Liver (tissue), 9 donors: ENCODE results near the gene NOP9. TPM values are rescaled to one million over a fixed set of nuclear protein-coding genes. Genes with fewer than 3 reads are reported as not detected.

ENCODE experiments used
- DNase-seq: peaks from one replicate; pipeline ENCODE4 v3.0.0-alpha.2; 2017; ENCODE audit warnings: low spot score
- H3K27ac ChIP-seq, 2 donors: one replicate each; pipeline ENCODE4 v1.7.0; 2013; ENCODE audit warnings: inconsistent platforms in 2 of 2, low read length in 2 of 2, control low read depth in 1 of 2, low read depth in 1 of 2, mild to moderate bottlenecking in 1 of 2
- H3K27me3 ChIP-seq, 4 donors: one replicate each; pipeline versions ENCODE4 v1.6.1 to v1.7.0; 2013; ENCODE audit warnings: low read length in 3 of 4, inconsistent platforms in 1 of 4, mild to moderate bottlenecking in 1 of 4, moderate library complexity in 1 of 4; ENCODE audit not compliant: control insufficient read depth in 4 of 4, insufficient read depth in 4 of 4
- H3K36me3 ChIP-seq, 4 donors: one replicate each; pipeline versions ENCODE4 v1.6.1 to v1.7.0; 2013; ENCODE audit warnings: low read length in 3 of 4, mild to moderate bottlenecking in 3 of 4, low read depth in 1 of 4, moderate library complexity in 1 of 4; ENCODE audit not compliant: control insufficient read depth in 4 of 4, insufficient read depth in 3 of 4
- H3K4me1 ChIP-seq, 4 donors: one replicate each; pipeline versions ENCODE4 v1.6.1 to v1.7.0; 2013; ENCODE audit warnings: low read length in 3 of 4, mild to moderate bottlenecking in 3 of 4, moderate library complexity in 1 of 4; ENCODE audit not compliant: control insufficient read depth in 4 of 4, insufficient read depth in 4 of 4
- H3K4me3 ChIP-seq, 3 donors: one replicate each; pipeline versions ENCODE4 v1.6.1 to v1.7.0; 2013; ENCODE audit warnings: low read length in 3 of 3, control low read depth in 1 of 3, low read depth in 1 of 3, mild to moderate bottlenecking in 1 of 3
- H3K9ac ChIP-seq, 2 donors: one replicate each; pipeline ENCODE4 v1.7.0; 2013; ENCODE audit warnings: low read length in 2 of 2, mild to moderate bottlenecking in 2 of 2, moderate library complexity in 2 of 2, control low read depth in 1 of 2, low read depth in 1 of 2
- H3K9me3 ChIP-seq, 4 donors: one replicate each; pipeline versions ENCODE4 v1.6.1 to v1.7.0; 2013; ENCODE audit warnings: low read length in 3 of 4; ENCODE audit not compliant: control insufficient read depth in 4 of 4
- EGR1 ChIP-seq, 2 donors: IDR thresholded peaks; 2 replicates each; pipeline ENCODE4 v1.6.1; 2016 to 2018; ENCODE audit warnings: antibody characterized with exemption in 2 of 2, low read depth in 2 of 2
- FOXA2 ChIP-seq: IDR thresholded peaks from 2 replicates; pipeline ENCODE4 v1.6.1; 2016; ENCODE audit warnings: antibody characterized with exemption
- GABPA ChIP-seq, 2 donors: IDR thresholded peaks in 1 of 2; conservative IDR thresholded peaks in 1 of 2; 2 replicates each; pipeline ENCODE4 v1.6.1; 2016; ENCODE audit warnings: antibody characterized with exemption in 2 of 2, mild to moderate bottlenecking in 1 of 2, moderate library complexity in 1 of 2
- HNF4A ChIP-seq, 2 donors: conservative IDR thresholded peaks; 2 replicates each; pipeline ENCODE4 v1.6.1; 2016; ENCODE audit warnings: antibody characterized with exemption in 2 of 2, mild to moderate bottlenecking in 2 of 2
- HNF4G ChIP-seq: IDR thresholded peaks from 2 replicates; pipeline ENCODE4 v1.6.1; 2016; ENCODE audit warnings: antibody characterized with exemption
- JUND ChIP-seq, 2 donors: IDR thresholded peaks; 2 replicates each; pipeline ENCODE4 v1.6.1; 2016; ENCODE audit warnings: antibody characterized with exemption in 2 of 2
- NR2F2 ChIP-seq: IDR thresholded peaks from 2 replicates; pipeline ENCODE4 v1.6.1; 2016; ENCODE audit warnings: antibody characterized with exemption
- RAD21 ChIP-seq, 2 donors: IDR thresholded peaks; 2 replicates each; pipeline ENCODE4 v1.6.1; 2016; ENCODE audit warnings: antibody characterized with exemption in 2 of 2, mild to moderate bottlenecking in 2 of 2
- RXRA ChIP-seq, 2 donors: IDR thresholded peaks; 2 replicates each; pipeline ENCODE4 v1.6.1; 2017 to 2018; ENCODE audit warnings: antibody characterized with exemption in 2 of 2, mild to moderate bottlenecking in 1 of 2
- SP1 ChIP-seq: IDR thresholded peaks from 2 replicates; pipeline ENCODE4 v1.6.1; 2018; ENCODE audit warnings: antibody characterized with exemption, mild to moderate bottlenecking
- WGBS: extraction: QIAGEN DNeasy Blood & Tissue Kit; methylation state at CpG from one replicate; pipeline ENCODE4 v1.1.7; 2013; 5-methylcytosine and 5-hydroxymethylcytosine counted together
- polyA plus RNA-seq, 2 donors: library from polyadenylated mRNA; stranded (reverse) in 1 of 2; unstranded in 1 of 2; fragments of 200-250 nt in 1 of 2; fragments of >200 nt in 1 of 2; fragmentation: Nextera tagmentation in 1 of 2; extraction: Ambion mirVana in 1 of 2; gene quantifications; one replicate each; pipeline versions ENCODE4 v1.2.1 to v1.2.3, GENCODE V29; 2013 to 2015
- total RNA-seq, 2 donors: library from RNA; depleted of rRNA; stranded (reverse); fragments of >200 nt; gene quantifications; one replicate each; pipeline ENCODE4 v1.2.3, GENCODE V29; 2014
- TF ChIP-seq, protein P1 (sequence below): fragments of 150-350 bp; IDR thresholded peaks from 2 replicates; pipeline ENCODE4 v1.5.1; 2017; ENCODE audit warnings: improper control_type of control experiment, low read depth, low read length; ENCODE audit not compliant: missing input control
- TF ChIP-seq, protein P2 (sequence below): IDR thresholded peaks from 2 replicates; pipeline ENCODE4 v1.6.1; 2016; ENCODE audit warnings: antibody characterized with exemption
- TF ChIP-seq, protein P3 (sequence below): IDR thresholded peaks from 2 replicates; pipeline ENCODE4 v1.6.1; 2016; ENCODE audit warnings: antibody characterized with exemption
- TF ChIP-seq, protein P4 (sequence below): IDR thresholded peaks from 2 replicates; pipeline ENCODE4 v1.6.1; 2016; ENCODE audit warnings: antibody characterized with exemption, mild to moderate bottlenecking
- TF ChIP-seq, protein P5 (sequence below): IDR thresholded peaks from 2 replicates; pipeline ENCODE4 v1.6.1; 2016; ENCODE audit warnings: antibody characterized with exemption
- donor health status: healthy.
- donor health status: healthy.
- donor health status: healthy.
- donor health status: healthy.
- donor health status: healthy.

Gene NOP9
- total and polyA plus RNA-seq, 4 donors = 3.8 to 18.2 (median 9.7) TPM

DNA sequence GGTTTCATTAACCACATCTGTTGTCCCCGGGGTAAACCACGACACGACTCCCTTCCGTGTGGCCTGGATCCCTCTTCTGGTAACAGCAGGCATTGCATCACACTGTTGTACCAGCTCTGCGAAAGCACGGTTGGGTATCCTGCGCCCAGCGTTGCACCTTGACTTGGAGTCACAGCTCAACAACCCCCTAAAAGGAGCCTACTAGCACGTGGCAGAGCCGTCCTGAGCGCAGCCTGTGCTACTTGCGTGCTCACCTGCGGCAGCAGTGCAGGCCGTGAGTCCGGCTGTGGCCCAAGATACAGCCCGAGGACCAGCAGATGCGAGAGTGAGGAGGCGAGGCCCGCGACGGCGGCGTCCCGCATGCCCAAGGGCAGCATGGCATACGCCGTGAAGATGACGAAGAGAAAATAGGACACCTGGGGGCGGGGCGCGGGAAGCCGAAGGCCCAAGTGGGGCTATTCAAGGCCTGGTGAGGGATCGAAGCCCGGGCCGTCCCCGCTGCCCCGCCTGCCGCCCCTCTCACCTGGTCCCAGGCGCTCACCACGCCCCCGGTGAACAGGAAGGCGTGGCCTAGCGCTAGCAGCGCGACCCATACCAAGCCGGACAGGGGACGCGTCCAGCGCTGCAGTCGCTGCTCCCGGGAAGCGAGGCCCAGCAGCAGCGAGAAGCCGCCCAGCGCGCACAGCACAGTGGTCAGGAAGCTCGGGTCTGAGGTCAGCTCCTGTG, 32.8 kb downstream of the NOP9 start:
- no peak overlapping the region for H3K27ac ChIP-seq
- WGBS = 15% methylated on average over 56 of the region's 56 CpGs
- no peaks in the 10 kb centered on the region for H3K36me3 ChIP-seq
- peak overlapping the region in 2 of 3 donors; percentile 1 to 21 for H3K4me3 ChIP-seq
- DNase-seq = peak; percentile 67
- no peaks in the 10 kb centered on the region for H3K9me3 ChIP-seq
- peaks cover 9 to 42% (median 21%) of the 10 kb centered on the region in 4 donors for H3K4me1 ChIP-seq
- TF ChIP-seq, protein P1, sequence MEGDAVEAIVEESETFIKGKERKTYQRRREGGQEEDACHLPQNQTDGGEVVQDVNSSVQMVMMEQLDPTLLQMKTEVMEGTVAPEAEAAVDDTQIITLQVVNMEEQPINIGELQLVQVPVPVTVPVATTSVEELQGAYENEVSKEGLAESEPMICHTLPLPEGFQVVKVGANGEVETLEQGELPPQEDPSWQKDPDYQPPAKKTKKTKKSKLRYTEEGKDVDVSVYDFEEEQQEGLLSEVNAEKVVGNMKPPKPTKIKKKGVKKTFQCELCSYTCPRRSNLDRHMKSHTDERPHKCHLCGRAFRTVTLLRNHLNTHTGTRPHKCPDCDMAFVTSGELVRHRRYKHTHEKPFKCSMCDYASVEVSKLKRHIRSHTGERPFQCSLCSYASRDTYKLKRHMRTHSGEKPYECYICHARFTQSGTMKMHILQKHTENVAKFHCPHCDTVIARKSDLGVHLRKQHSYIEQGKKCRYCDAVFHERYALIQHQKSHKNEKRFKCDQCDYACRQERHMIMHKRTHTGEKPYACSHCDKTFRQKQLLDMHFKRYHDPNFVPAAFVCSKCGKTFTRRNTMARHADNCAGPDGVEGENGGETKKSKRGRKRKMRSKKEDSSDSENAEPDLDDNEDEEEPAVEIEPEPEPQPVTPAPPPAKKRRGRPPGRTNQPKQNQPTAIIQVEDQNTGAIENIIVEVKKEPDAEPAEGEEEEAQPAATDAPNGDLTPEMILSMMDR = peak; percentile 76
- TF ChIP-seq GABPA (IDR thresholded peaks at IDR 0.05 in 1 of 2, conservative IDR thresholded peaks at IDR 0.05 in 1 of 2) = no peak
- peak; percentile 77 to 84 for TF ChIP-seq RAD21 (IDR thresholded peaks at IDR 0.05)
- TF ChIP-seq, protein P2, sequence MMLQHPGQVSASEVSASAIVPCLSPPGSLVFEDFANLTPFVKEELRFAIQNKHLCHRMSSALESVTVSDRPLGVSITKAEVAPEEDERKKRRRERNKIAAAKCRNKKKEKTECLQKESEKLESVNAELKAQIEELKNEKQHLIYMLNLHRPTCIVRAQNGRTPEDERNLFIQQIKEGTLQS = no peak
- TF ChIP-seq FOXA2 = no peak
- TF ChIP-seq, protein P3, sequence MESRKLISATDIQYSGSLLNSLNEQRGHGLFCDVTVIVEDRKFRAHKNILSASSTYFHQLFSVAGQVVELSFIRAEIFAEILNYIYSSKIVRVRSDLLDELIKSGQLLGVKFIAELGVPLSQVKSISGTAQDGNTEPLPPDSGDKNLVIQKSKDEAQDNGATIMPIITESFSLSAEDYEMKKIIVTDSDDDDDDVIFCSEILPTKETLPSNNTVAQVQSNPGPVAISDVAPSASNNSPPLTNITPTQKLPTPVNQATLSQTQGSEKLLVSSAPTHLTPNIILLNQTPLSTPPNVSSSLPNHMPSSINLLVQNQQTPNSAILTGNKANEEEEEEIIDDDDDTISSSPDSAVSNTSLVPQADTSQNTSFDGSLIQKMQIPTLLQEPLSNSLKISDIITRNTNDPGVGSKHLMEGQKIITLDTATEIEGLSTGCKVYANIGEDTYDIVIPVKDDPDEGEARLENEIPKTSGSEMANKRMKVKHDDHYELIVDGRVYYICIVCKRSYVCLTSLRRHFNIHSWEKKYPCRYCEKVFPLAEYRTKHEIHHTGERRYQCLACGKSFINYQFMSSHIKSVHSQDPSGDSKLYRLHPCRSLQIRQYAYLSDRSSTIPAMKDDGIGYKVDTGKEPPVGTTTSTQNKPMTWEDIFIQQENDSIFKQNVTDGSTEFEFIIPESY = no peak
- no peak overlapping the region for H3K9ac ChIP-seq
- H3K27me3 ChIP-seq = no peaks in the 10 kb centered on the region

DNA sequence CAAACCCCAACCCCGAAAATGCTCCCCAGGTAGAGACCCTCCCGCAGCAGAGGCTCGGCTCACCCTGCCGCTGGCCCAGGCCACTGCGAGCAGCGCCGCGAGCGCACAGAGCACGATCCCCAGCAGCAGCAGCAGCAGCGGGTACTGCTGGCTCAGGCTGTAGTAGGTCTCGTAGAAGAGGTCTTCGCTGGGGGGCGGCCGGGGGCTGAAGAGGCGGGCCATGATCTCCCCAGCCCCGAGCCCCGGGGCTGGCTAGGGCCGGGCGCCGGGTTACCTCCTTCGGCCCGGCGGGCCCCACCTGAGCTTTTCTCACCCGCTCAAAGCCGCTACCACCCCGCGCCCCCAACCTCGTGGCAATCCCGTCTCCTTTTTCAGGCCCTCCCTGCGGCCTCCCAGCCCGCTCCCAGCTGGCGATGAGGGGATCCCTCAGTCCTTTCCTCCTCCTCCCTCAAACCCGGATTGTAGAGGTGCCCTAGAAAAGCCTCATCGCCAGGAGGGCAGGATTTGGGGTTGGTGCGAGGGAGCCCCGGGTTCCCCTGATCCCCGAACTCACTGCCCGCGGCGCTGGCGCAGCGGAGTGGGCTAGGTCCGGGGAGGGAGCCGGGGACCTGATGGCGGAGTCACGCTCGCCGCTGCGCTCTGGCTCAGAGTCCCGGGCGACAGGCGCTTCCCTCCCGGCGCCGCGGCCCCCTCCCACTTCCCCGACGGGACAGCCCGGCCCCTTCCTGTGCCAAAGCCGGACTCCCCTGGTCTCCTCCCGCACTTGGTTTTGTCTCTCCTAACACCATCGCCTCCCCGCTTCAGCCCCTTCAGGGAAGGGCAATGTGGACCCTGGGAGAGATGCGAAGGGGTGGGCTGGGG, 35.0 kb downstream of the NOP9 start, which contains the start of gene ADCY4:
Gene ADCY4 (minus strand): TSS at position 641 of the 861 bp plus-strand sequence. CDS start 419 bp downstream, at position 222.
- no peaks in the 10 kb centered on the region for H3K36me3 ChIP-seq
- 9% methylated on average over 65 of the region's 65 CpGs for WGBS
- peak within 1 kb of the TSS in 1 of 2 donors; percentile 51 for H3K9ac ChIP-seq
- H3K27me3 ChIP-seq = no peaks in the 10 kb centered on the region
- DNase-seq = no peak
- no peak for TF ChIP-seq GABPA (IDR thresholded peaks at IDR 0.05 in 1 of 2, conservative IDR thresholded peaks at IDR 0.05 in 1 of 2)
- TF ChIP-seq, protein P3 = no peak
- TF ChIP-seq, protein P4, sequence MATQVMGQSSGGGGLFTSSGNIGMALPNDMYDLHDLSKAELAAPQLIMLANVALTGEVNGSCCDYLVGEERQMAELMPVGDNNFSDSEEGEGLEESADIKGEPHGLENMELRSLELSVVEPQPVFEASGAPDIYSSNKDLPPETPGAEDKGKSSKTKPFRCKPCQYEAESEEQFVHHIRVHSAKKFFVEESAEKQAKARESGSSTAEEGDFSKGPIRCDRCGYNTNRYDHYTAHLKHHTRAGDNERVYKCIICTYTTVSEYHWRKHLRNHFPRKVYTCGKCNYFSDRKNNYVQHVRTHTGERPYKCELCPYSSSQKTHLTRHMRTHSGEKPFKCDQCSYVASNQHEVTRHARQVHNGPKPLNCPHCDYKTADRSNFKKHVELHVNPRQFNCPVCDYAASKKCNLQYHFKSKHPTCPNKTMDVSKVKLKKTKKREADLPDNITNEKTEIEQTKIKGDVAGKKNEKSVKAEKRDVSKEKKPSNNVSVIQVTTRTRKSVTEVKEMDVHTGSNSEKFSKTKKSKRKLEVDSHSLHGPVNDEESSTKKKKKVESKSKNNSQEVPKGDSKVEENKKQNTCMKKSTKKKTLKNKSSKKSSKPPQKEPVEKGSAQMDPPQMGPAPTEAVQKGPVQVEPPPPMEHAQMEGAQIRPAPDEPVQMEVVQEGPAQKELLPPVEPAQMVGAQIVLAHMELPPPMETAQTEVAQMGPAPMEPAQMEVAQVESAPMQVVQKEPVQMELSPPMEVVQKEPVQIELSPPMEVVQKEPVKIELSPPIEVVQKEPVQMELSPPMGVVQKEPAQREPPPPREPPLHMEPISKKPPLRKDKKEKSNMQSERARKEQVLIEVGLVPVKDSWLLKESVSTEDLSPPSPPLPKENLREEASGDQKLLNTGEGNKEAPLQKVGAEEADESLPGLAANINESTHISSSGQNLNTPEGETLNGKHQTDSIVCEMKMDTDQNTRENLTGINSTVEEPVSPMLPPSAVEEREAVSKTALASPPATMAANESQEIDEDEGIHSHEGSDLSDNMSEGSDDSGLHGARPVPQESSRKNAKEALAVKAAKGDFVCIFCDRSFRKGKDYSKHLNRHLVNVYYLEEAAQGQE = no peak
- no peak for TF ChIP-seq HNF4G
- TF ChIP-seq SP1 = no peak
- TF ChIP-seq HNF4A (conservative IDR thresholded peaks at IDR 0.05) = no peak
- no peak for TF ChIP-seq NR2F2
- TF ChIP-seq, protein P5, sequence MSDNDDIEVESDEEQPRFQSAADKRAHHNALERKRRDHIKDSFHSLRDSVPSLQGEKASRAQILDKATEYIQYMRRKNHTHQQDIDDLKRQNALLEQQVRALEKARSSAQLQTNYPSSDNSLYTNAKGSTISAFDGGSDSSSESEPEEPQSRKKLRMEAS = no peak
- no peak for TF ChIP-seq EGR1 (IDR thresholded peaks at IDR 0.05; ENCODE audit: low read depth in 2 of 2)
- TF ChIP-seq, protein P1 = no peak
- no peak for TF ChIP-seq JUND (IDR thresholded peaks at IDR 0.05)
- TF ChIP-seq RXRA (IDR thresholded peaks at IDR 0.05) = no peak
- H3K4me3 ChIP-seq = peak within 1 kb of the TSS in 1 of 3 donors; percentile 31
- no peaks in the 10 kb centered on the region for H3K9me3 ChIP-seq
- peaks cover 9 to 47% (median 22%) of the 10 kb centered on the region in 4 donors for H3K4me1 ChIP-seq
- H3K27ac ChIP-seq = peak within 1 kb of the TSS; percentile 23 to 43
